PFSK-1 (cell line): ENCODE results near the gene SNCA.

Source experiments
- POLR2AphosphoS5 ChIP-seq: IDR thresholded peaks from 2 replicates; pipeline ENCODE4 v1.6.1; 2012; ENCODE audit warnings: low read depth, mild to moderate bottlenecking, control low read depth, low read length, moderate library complexity
- SIN3A ChIP-seq: IDR thresholded peaks from 2 replicates; pipeline ENCODE4 v1.6.1; 2012; ENCODE audit warnings: mild to moderate bottlenecking, low read length, moderate library complexity, borderline replicate concordance; ENCODE audit not compliant: insufficient read depth
- TAF1 ChIP-seq: IDR thresholded peaks from 2 replicates; pipeline ENCODE4 v1.6.1; 2012; ENCODE audit warnings: low read length, control low read depth, borderline replicate concordance; ENCODE audit not compliant: insufficient read depth

DNA sequence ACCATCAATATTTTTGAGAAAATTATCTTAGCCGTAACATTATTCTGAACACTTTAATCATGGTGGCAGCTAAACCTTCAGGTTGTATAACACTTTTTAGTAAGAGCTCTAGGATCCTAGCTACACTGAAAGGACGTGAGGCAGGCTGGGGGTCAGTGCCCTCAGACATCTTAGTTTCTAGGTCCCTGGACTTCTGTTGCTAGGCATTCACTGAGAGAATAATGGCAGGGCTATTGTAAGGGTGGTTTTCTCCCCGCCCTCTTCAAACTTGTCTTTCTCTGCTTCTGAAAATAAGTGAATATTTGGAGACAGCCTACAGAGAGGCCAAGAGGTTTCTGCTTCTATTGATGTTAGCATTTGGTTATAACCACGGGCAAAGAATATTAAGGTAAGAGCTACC is 42.3 kb upstream of the SNCA start:
- TF ChIP-seq POLR2AphosphoS5 (no peak), SIN3A (no peak), TAF1 (no peak)
